HepG2 (cell line): ENCODE results near the gene MYLK. TPM values are rescaled to one million over a fixed set of nuclear protein-coding genes. Genes with fewer than 3 reads are reported as not detected.

Source experiments
- ATAC-seq: fragments of 200-7000 bp; cut with Tn5 transposase; 3 replicates; pipeline ENCODE4 v1.9.1; 2020; ENCODE audit warnings: mild to moderate bottlenecking, moderate library complexity
- BruUV-seq: library from RNA; stranded (reverse); fragments of 400-500 nt; replicated peaks from 2 replicates; lab custom pipeline; 2021; lab: Mats Ljungman, UMichigan
- CTCF ChIA-PET: fragments of 300-600 bp; formaldehyde crosslinking; extraction: SDS; loops from one replicate; lab custom pipeline; 2021; ENCODE audit warnings: low total read pairs, inconsistent platforms, low intra/inter-chr PET ratio; lab: Yijun Ruan, JAX
- POLR2A ChIA-PET: fragments of 350-600 bp; sonication (Branson Sonifier 250); formaldehyde crosslinking; loops from one replicate; lab custom pipeline; 2020; ENCODE audit warnings: antibody characterized with exemption, inconsistent platforms; lab: Yijun Ruan, JAX
- DNase-seq: peaks from one replicate; pipeline ENCODE4 v3.0.0-alpha.2; 2015; ENCODE audit warnings: low spot score
- FAIRE-seq: peaks from 3 replicates; lab custom pipeline; 2011; peaks lifted over from hg19 to GRCh38; lab: Jason Lieb, UNC
- H2AFZ ChIP-seq: one replicate; pipeline ENCODE4 v1.6.1; 2011; ENCODE audit warnings: low read length, inconsistent platforms
- H3K27ac ChIP-seq: fragments of 300-600 bp; 3 replicates; pipeline ENCODE4 v1.8.0; 2011; ENCODE audit warnings: mixed run types, mild to moderate bottlenecking, mixed read lengths, low read length, inconsistent platforms; ENCODE audit not compliant: insufficient read depth; ENCODE audit errors: extremely low read length
- H3K27me3 ChIP-seq, 2 experiments: fragments of 200-600 bp in 1 of 2; 2 replicates in 1 of 2; 3 replicates in 1 of 2; pipeline versions ENCODE4 v1.6.0 to v1.8.0; 2011; ENCODE audit warnings: low read length in 2 of 2, mild to moderate bottlenecking in 2 of 2, moderate library complexity in 2 of 2, inconsistent platforms in 1 of 2; ENCODE audit not compliant: insufficient read depth in 2 of 2, control insufficient read depth in 1 of 2
- H3K36me3 ChIP-seq, 2 experiments: fragments of 200-600 bp in 1 of 2; replicated peaks in 1 of 2; 2 replicates in 1 of 2; 3 replicates in 1 of 2; pipeline versions ENCODE4 v1.5.1 to v1.8.0; 2011; ENCODE audit warnings: low read length in 2 of 2, inconsistent platforms in 1 of 2; ENCODE audit not compliant: insufficient read depth in 2 of 2, control insufficient read depth in 1 of 2
- H3K4me1 ChIP-seq: 2 replicates; pipeline ENCODE4 v1.5.1; 2012; ENCODE audit warnings: low read length, inconsistent platforms; ENCODE audit not compliant: insufficient read depth
- H3K4me2 ChIP-seq: 2 replicates; pipeline ENCODE4 v1.6.0; 2011; ENCODE audit warnings: low read depth, low read length, inconsistent platforms
- H3K4me3 ChIP-seq, 3 experiments: fragments of 200-600 bp in 1 of 3; sonication (generic), shearing (Covaris generic) in 1 of 3; replicated peaks in 1 of 3; 2 replicates each; pipeline ENCODE4 v1.5.1; 2011 to 2016; ENCODE audit warnings: low read length in 3 of 3, inconsistent platforms in 2 of 3, low read depth in 2 of 3, mild to moderate bottlenecking in 2 of 3, control low read depth in 1 of 3, mixed read lengths in 1 of 3; ENCODE audit not compliant: insufficient read depth in 1 of 3
- H3K79me2 ChIP-seq: one replicate; pipeline ENCODE4 v1.6.1; 2011; ENCODE audit warnings: low read length, inconsistent platforms; ENCODE audit not compliant: insufficient read depth
- H3K9ac ChIP-seq: 2 replicates; pipeline ENCODE4 v1.6.0; 2011; ENCODE audit warnings: mild to moderate bottlenecking, low read depth, low read length, inconsistent platforms; ENCODE audit not compliant: insufficient read depth
- H3K9me3 ChIP-seq: 2 replicates; pipeline ENCODE4 v1.5.1; 2012; ENCODE audit warnings: mild to moderate bottlenecking, low read length
- H4K20me1 ChIP-seq: 2 replicates; pipeline ENCODE4 v1.6.0; 2011; ENCODE audit warnings: inconsistent platforms, mild to moderate bottlenecking, low read length, moderate library complexity; ENCODE audit not compliant: insufficient read depth
- ZNF782 ChIP-seq: sonication (generic); formaldehyde crosslinking; IDR thresholded peaks from 2 replicates; pipeline ENCODE4 v1.4.0; 2020; ENCODE audit warnings: missing genetic modification reagents, mild to moderate bottlenecking, borderline replicate concordance
- WGBS: methylation state at CpG from one replicate; pipeline ENCODE4 v1.1.6; 2017; ENCODE audit warnings: low lambda C conversion rate; 5-methylcytosine and 5-hydroxymethylcytosine counted together
- in situ Hi-C: cut with HindIII; loops from 2 replicates; pipeline ENCODE4 v1.10.0; 2017; ENCODE audit warnings: low pct_unique_long_range_greater_than_20kb; ENCODE audit not compliant: extremely low pct_ligation_motif_present
- intact Hi-C: fragments of 100-400 bp; cut with micrococcal nuclease; formaldehyde crosslinking; loops from one replicate; pipeline ENCODE4 v1.10.0; 2022; ENCODE audit not compliant: unreplicated experiment
- polyA plus RNA-seq, 8 experiments: library from polyadenylated mRNA; depleted of rRNA in 3 of 8; stranded (reverse) in 7 of 8; unstranded in 1 of 8; fragments of >200 nt; fragmentation: Illumina TruSeq in 4 of 8; extraction: Trizol in 4 of 8; gene quantifications; 2 replicates each; pipeline versions ENCODE4 v1.2.1 to v1.2.3, GENCODE V29; 2011 to 2016; ENCODE audit warnings: low read depth in 4 of 8, missing spikeins in 1 of 8, mixed read lengths in 1 of 8; ENCODE audit not compliant: insufficient read depth in 1 of 8
- total RNA-seq, 5 experiments: library from RNA; depleted of rRNA; stranded (reverse); fragments of >200 nt; fragmentation: Illumina TruSeq; extraction: Trizol; gene quantifications; 2 replicates each; pipeline ENCODE4 v1.2.3, GENCODE V29; 2016; ENCODE audit warnings: low read depth in 1 of 5
- TF ChIP-seq, protein P1 (sequence below): sonication (generic); formaldehyde crosslinking; IDR thresholded peaks from 2 replicates; pipeline ENCODE4 v1.5.0; 2020; ENCODE audit warnings: mild to moderate bottlenecking, missing genetic modification reagents, moderate library complexity
- TF ChIP-seq, protein P2 (sequence below): sonication (generic); formaldehyde crosslinking; IDR thresholded peaks from 2 replicates; pipeline ENCODE4 v1.8.1; 2023; ENCODE audit warnings: mild to moderate bottlenecking, missing genetic modification reagents

The MYLK gene
- total and polyA plus RNA-seq, 2 of the 13 experiments (the other 11 are each of a cell fraction or from before 2014, with no cell fraction given) = 10.6 to 34.9 TPM

DNA sequence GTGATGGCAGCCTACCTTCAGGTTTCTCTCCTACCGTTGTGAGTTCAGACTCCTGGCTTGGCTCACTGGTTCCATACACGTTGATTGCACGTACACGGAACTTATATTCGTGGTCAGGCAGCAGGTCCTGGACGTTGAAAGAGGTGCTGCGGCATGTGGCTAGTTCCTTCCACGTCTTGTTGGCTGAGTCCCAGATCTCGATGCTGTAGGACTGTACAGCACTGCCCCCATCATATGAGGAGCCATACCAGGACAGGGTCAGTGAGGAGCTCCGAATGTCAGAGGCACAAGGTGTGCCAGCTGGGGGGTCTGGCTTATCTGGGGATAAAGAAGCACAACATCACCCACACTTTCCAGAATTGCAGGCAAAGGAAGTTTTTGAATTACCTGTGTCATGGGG lies 227.0 kb downstream of the MYLK start (continued):
- no peak for TF ChIP-seq ZNF782

DNA sequence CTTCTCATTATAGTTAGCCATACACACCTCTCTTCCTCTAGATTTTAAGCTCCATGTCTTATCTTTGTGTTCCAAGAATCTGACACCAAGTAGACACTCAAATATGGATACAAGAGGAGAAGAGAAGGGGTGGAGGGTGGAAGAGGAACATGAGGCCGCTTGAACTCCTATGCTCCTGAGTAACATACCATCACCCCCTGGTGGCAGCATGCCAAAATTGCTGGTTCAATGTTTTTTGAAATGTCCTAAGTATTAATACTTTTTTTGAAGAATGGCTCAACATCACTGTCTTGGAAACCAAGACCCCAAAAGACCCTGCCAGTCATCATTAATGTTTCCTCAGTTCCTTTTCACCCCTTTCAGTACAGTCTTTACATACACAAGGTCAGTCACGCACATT lies 227.4 kb downstream of the MYLK start:
- Histone ChIP-seq H3K79me2 (no peaks in the 10 kb centered on the region), H3K9ac (no peak overlapping the region), H3K27ac (no peak overlapping the region), H4K20me1 (no peaks in the 10 kb centered on the region), H3K4me3 (no peak overlapping the region), H3K4me2 (no peak overlapping the region), H3K36me3 (peaks cover 10 to 42% of the 10 kb centered on the region in 2 experiments), H2AFZ (no peak overlapping the region), H3K9me3 (no peaks in the 10 kb centered on the region), H3K27me3 (no peaks in the 10 kb centered on the region), H3K4me1 (peaks cover 21% of the 10 kb centered on the region)
- FAIRE-seq = no peak
- no TSS peak for BruUV-seq
- ChIA-PET CTCF (no interaction called here), POLR2A (no interaction called here)
- TF ChIP-seq, protein P1, sequence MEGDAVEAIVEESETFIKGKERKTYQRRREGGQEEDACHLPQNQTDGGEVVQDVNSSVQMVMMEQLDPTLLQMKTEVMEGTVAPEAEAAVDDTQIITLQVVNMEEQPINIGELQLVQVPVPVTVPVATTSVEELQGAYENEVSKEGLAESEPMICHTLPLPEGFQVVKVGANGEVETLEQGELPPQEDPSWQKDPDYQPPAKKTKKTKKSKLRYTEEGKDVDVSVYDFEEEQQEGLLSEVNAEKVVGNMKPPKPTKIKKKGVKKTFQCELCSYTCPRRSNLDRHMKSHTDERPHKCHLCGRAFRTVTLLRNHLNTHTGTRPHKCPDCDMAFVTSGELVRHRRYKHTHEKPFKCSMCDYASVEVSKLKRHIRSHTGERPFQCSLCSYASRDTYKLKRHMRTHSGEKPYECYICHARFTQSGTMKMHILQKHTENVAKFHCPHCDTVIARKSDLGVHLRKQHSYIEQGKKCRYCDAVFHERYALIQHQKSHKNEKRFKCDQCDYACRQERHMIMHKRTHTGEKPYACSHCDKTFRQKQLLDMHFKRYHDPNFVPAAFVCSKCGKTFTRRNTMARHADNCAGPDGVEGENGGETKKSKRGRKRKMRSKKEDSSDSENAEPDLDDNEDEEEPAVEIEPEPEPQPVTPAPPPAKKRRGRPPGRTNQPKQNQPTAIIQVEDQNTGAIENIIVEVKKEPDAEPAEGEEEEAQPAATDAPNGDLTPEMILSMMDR (CRISPR knock-in tag) = peak; percentile 46
- TF ChIP-seq, protein P2, sequence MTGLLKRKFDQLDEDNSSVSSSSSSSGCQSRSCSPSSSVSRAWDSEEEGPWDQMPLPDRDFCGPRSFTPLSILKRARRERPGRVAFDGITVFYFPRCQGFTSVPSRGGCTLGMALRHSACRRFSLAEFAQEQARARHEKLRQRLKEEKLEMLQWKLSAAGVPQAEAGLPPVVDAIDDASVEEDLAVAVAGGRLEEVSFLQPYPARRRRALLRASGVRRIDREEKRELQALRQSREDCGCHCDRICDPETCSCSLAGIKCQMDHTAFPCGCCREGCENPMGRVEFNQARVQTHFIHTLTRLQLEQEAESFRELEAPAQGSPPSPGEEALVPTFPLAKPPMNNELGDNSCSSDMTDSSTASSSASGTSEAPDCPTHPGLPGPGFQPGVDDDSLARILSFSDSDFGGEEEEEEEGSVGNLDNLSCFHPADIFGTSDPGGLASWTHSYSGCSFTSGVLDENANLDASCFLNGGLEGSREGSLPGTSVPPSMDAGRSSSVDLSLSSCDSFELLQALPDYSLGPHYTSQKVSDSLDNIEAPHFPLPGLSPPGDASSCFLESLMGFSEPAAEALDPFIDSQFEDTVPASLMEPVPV (CRISPR knock-in tag) = no peak
- no peak for ATAC-seq
- in situ Hi-C loops = loop anchor here (5.0 kb wide), 1 partner anchor 41 kb away; no protein-coding TSS in a partner anchor
- intact Hi-C loops = no loop called here
- DNase-seq = no peak
- WGBS = 81% methylated on average over 2 of the region's 2 CpGs
